HUES48 (cell line): ENCODE measurements around the gene BRCA2.

Experiments
- H3K27ac ChIP-seq: one replicate; pipeline ENCODE4 v1.7.0; 2013; ENCODE audit warnings: low read depth, low read length, inconsistent platforms
- H3K27me3 ChIP-seq: 2 replicates; pipeline ENCODE4 v1.6.1; 2013; ENCODE audit warnings: mild to moderate bottlenecking, low read length; ENCODE audit not compliant: control insufficient read depth, insufficient read depth
- H3K36me3 ChIP-seq: 2 replicates; pipeline ENCODE4 v1.6.1; 2013; ENCODE audit warnings: low read length; ENCODE audit not compliant: control insufficient read depth, insufficient read depth
- H3K4me1 ChIP-seq: 2 replicates; pipeline ENCODE4 v1.6.1; 2013; ENCODE audit warnings: mild to moderate bottlenecking, low read length; ENCODE audit not compliant: control insufficient read depth, insufficient read depth
- H3K4me3 ChIP-seq: 2 replicates; pipeline ENCODE4 v1.5.1; 2013; ENCODE audit warnings: mild to moderate bottlenecking, low read depth, low read length
- H3K9ac ChIP-seq: 2 replicates; pipeline ENCODE4 v1.6.1; 2013; ENCODE audit warnings: mild to moderate bottlenecking, low read depth, low read length, moderate library complexity
- H3K9me3 ChIP-seq: 2 replicates; pipeline ENCODE4 v1.6.1; 2013; ENCODE audit warnings: low read length; ENCODE audit not compliant: control insufficient read depth, insufficient read depth

BRCA2 gene

DNA sequence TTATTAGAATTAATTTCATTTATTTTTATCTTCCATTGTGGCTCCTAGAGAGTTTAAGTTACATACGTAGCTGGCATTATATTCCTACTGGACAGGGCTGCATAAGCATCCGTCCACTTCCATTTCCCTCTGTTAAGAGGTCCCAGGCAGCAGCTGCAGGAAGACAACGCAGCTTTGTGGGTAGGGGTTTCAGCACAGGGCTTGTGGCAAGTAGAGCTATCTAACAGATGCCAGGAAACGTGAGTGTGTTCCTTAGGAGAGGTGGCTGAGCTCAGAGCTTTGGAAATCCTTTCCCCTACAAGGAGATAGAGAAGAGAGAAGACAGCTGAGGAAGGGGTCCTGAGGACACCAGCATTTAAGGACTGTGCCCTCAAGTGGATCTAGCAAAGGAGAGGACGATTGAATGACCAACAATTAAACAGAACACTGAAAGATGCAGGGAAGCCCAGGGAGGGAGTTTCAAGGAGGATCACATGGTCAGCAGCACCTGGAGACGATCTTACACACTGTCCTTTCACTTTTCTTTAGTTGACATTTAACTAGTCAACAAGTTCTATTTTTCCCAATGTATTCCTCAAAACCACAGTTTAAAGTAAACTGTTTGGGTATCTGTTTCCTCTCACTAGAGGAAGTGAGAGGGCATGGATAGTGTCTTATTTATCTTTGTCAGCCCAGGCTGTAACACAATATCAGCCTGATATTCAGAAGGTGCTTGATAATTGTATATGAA, 114.9 kb downstream of the BRCA2 start:
- H3K27ac ChIP-seq, result no peak overlapping the region

DNA sequence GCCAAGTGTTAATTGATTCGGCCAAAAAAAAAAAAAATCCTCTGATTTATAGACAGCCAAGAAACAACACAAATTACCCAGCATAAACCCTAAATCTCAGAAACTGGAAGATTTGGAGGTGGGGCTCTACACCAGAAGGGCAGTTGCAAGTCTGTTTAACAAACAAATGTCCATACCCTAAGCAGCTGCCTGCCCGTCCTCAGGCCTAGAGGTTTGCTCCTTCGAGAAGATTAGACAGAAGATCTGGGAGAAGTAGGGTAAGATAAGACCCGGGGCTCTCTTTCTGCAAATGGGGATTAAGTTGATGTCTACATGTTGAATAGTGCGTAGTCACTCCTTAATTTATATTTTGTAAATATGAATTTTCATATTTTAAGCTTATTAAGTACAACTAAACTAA, 116.1 kb downstream of the BRCA2 start:
- no peaks in the 10 kb centered on the region for H3K9me3 ChIP-seq
- no peaks in the 10 kb centered on the region for H3K36me3 ChIP-seq
- no peak overlapping the region for H3K9ac ChIP-seq
- no peak overlapping the region for H3K27ac ChIP-seq
- H3K4me1 ChIP-seq, result peaks cover 6% of the 10 kb centered on the region; the same call in 1 of the 2 replicates
- peaks cover 2% of the 10 kb centered on the region for H3K27me3 ChIP-seq
- no peak overlapping the region for H3K4me3 ChIP-seq

More for the DNA sequence above, 114.9 kb downstream of the BRCA2 start:
- Histone ChIP-seq H3K36me3 (no peaks in the 10 kb centered on the region), H3K4me1 (peaks cover 8% of the 10 kb centered on the region; the same call in 1 of the 2 replicates), H3K4me3 (no peak overlapping the region), H3K9ac (no peak overlapping the region), H3K27me3 (peaks cover 14% of the 10 kb centered on the region), H3K9me3 (no peaks in the 10 kb centered on the region)

DNA sequence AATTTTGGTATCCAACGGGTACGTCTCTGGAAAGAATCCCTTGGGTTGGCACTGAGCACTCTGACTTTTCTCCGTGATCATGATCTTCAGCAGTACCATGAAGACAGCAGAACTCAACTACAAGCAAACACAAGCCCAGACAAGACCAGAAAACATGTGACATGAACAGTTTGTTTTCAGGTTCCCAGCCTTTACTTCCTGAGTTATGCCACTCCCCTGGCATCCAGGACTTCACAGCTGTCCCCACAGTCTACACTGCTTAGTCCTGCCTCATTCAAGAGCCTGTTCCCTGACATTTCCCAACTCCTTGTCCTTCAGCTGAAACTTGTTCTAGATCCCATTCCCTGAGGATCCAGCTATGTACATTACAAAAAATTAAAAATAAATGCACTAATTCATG, 117.5 kb downstream of the BRCA2 start:
- Histone ChIP-seq H3K9me3 (no peaks in the 10 kb centered on the region), H3K4me1 (no peaks in the 10 kb centered on the region), H3K4me3 (no peak overlapping the region), H3K27ac (no peak overlapping the region), H3K27me3 (no peaks in the 10 kb centered on the region), H3K36me3 (no peaks in the 10 kb centered on the region), H3K9ac (no peak overlapping the region)

DNA sequence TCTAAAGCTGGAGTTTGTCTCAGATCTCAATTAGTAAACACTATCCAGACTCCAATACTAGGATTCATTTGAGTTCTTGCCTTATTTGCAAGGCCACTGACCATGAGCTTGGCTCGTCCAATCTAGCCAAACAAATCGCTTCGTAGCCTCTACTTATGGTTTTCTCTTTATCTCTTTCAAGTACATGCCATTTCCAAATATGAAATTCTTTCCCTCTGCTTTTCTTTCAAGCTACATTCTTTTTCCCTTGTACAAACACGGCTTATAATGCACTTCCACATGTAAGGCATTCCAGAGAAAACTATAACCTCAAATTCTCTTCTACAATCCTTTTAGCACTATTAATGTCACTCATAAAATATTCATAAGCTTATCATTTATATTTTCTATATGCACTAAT, 123.6 kb downstream of the BRCA2 start:
- Histone ChIP-seq H3K9ac (no peak overlapping the region), H3K36me3 (no peaks in the 10 kb centered on the region), H3K4me1 (no peaks in the 10 kb centered on the region), H3K4me3 (no peak overlapping the region), H3K27me3 (no peaks in the 10 kb centered on the region), H3K27ac (no peak overlapping the region), H3K9me3 (no peaks in the 10 kb centered on the region)

DNA sequence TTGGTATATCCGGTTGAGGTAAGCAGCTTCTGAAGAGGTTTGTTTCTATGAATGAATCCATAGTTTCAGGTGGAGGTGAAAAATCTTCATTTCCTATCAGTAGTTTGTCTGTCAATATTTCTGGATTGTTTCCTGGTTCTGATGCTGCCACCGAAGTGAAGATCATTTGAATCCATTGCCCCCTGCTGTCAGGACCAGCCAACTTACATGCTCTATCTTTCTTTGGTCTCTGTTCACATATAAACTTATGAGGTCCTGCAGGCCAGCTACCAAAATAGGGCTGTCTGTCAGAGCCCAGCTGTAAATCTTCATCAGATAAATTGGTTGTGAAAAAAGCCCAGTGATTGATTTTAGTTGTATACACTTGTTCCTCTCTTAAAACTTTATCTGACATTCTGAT, 127.8 kb downstream of the BRCA2 start:
- H3K9ac ChIP-seq, result no peak overlapping the region
- H3K27ac ChIP-seq, result no peak overlapping the region
- no peaks in the 10 kb centered on the region for H3K4me1 ChIP-seq
- H3K36me3 ChIP-seq, result no peaks in the 10 kb centered on the region
- no peaks in the 10 kb centered on the region for H3K27me3 ChIP-seq
- H3K4me3 ChIP-seq, result no peak overlapping the region
- no peaks in the 10 kb centered on the region for H3K9me3 ChIP-seq

DNA sequence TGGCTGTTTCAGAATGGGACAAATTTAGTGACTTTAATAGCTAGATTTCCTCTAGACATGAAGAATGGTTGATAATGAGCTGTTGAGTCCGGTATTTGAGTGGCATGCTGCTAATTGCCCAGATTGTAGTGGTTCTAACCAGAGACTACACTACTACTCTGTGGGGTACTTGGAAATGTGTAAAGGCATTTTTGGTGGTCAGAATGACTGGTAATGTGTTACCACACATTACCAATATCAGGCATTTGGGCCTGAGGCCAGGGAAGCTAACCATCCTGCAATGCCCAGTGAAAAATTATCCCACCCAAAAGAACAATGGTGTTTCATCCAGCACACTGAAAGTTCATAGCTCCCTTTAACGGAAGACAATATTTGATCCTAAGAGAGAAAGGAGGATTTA, 130.2 kb downstream of the BRCA2 start:
- Histone ChIP-seq H3K4me1 (no peaks in the 10 kb centered on the region), H3K9ac (no peak overlapping the region)

DNA sequence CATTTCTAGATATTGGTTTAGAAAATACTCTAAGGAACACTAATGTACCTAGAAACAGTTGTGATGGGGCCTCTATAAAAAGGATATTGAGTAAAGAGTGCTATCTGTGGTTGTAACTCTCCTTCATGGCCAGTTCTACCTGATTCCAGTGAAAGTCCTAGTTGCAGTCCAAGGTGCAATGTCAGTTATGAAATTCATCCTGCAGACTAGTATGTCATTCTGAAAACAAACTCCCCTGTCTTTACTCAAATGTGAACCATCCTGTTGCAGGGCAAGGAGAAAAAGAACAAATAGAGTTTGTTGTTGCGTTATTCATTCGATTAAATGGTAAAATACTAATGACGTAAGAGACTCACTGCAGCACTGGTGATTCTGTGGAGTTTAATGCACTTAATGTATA, 130.9 kb downstream of the BRCA2 start:
- no peak overlapping the region for H3K27ac ChIP-seq
- H3K9ac ChIP-seq, result no peak overlapping the region
- H3K36me3 ChIP-seq, result no peaks in the 10 kb centered on the region
- H3K9me3 ChIP-seq, result no peaks in the 10 kb centered on the region; the same call in 1 of the 2 replicates
- no peak overlapping the region for H3K4me3 ChIP-seq
- H3K4me1 ChIP-seq, result no peaks in the 10 kb centered on the region
- H3K27me3 ChIP-seq, result no peaks in the 10 kb centered on the region

More for the DNA sequence above, 130.2 kb downstream of the BRCA2 start:
- H3K9me3 ChIP-seq, result no peaks in the 10 kb centered on the region
- no peaks in the 10 kb centered on the region for H3K36me3 ChIP-seq
- H3K27ac ChIP-seq, result no peak overlapping the region
- H3K27me3 ChIP-seq, result no peaks in the 10 kb centered on the region
- H3K4me3 ChIP-seq, result no peak overlapping the region

DNA sequence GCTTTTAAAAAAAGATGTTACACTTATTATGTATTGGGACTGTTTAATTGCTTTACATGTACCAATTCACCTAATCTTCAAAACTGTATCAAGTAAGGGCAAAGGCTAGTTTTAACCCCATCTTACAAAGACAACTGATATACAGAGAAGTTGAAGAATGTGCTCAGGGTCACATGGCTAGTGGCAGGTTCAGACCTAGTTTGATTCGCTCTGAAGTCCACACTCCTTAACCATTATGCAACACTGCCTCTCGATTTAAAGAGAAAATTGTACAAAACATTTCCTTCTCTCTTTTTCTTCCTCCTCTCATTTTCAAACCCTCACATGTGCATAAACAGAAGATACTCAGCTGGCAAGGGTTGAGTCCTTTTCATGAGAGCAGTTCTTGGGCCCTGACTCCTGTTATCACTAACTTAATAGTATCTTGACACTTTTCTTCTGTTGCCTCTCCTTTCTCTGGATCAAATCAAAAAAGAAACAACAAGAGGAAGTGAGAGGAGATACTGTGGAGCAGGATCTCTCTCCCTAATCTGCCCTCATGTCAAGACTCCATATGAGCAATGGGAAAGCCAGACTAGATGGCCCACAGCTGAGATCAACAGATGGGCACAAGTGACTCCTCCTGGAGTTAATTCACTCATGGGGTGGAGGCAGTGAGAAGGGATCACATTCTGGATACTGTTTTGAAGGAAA, 131.6 kb downstream of the BRCA2 start:
- Histone ChIP-seq H3K27ac (no peak overlapping the region), H3K4me1 (no peaks in the 10 kb centered on the region)

DNA sequence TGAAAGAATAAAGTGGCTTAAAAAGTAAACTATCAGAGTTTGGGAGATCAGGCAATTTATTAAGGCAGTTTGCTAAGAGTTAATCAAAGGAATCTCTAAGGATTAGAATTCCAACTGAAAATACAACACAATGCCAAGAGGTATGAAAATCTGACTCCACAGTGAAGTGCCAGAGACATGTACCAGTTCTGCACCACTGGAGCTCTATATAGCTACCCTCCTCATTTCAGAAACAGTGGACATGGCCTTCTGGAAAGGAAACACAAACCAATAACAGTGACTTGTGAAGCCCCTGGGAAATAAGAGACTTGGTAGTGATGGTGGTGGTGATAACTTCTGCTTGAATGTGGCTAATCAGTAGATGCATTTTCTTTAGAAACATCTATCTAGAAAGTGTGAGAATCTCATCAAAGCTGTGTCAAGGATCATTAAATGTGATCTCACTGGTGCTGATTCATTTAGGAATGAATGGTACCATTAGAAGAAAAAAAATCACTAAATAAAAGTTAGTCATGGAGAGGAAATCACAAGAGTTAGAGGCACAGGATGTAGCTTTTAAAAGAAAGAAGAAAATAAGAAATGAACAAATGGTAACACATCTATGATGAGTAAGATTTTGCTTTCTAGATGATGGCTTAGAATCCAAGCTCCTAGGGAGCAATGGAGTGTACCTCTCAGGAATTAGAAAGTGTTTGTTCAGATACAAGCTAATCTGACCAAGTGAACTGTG, 132.8 kb downstream of the BRCA2 start:
- no peak overlapping the region for H3K4me3 ChIP-seq
- H3K27me3 ChIP-seq, result no peaks in the 10 kb centered on the region
- H3K9me3 ChIP-seq, result no peaks in the 10 kb centered on the region; the same call in 1 of the 2 replicates
- no peak overlapping the region for H3K9ac ChIP-seq
- no peaks in the 10 kb centered on the region for H3K4me1 ChIP-seq
- no peak overlapping the region for H3K27ac ChIP-seq
- H3K36me3 ChIP-seq, result no peaks in the 10 kb centered on the region

More for the DNA sequence above, 131.6 kb downstream of the BRCA2 start:
- Histone ChIP-seq H3K27me3 (no peaks in the 10 kb centered on the region), H3K4me3 (no peak overlapping the region), H3K9me3 (no peaks in the 10 kb centered on the region; the same call in 1 of the 2 replicates), H3K36me3 (no peaks in the 10 kb centered on the region), H3K9ac (no peak overlapping the region)

DNA sequence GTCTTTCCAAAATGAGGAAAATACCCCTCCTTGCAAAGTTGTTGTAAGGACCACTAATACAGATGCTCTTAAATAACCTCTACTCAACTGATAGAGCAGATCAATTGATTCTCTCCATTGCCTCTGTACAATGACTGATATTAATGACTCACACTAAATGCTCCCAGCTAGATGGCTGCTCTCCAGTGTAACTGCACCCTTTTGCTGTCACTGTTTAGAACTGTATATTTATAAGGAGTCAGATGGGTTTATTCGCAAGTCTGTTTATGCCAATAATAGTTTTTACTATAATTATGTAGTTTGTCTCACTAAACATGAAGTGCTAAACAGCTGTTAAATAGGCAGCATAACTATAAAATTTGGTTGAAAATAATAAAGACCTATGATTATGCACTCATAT, 133.7 kb downstream of the BRCA2 start:
- no peaks in the 10 kb centered on the region for H3K27me3 ChIP-seq
- H3K4me3 ChIP-seq, result no peak overlapping the region
- no peak overlapping the region for H3K9ac ChIP-seq
- no peaks in the 10 kb centered on the region for H3K36me3 ChIP-seq
- no peaks in the 10 kb centered on the region; the same call in 1 of the 2 replicates for H3K9me3 ChIP-seq
- H3K4me1 ChIP-seq, result no peaks in the 10 kb centered on the region
- H3K27ac ChIP-seq, result no peak overlapping the region
